ENCODE data around the gene CXCL11.
"Not testable (repeated sequence)": the region's sequence is repeated elsewhere in the genome, so short reads cannot be mapped to it uniquely, and the experiment has no call there.

The CXCL11 gene

DNA sequence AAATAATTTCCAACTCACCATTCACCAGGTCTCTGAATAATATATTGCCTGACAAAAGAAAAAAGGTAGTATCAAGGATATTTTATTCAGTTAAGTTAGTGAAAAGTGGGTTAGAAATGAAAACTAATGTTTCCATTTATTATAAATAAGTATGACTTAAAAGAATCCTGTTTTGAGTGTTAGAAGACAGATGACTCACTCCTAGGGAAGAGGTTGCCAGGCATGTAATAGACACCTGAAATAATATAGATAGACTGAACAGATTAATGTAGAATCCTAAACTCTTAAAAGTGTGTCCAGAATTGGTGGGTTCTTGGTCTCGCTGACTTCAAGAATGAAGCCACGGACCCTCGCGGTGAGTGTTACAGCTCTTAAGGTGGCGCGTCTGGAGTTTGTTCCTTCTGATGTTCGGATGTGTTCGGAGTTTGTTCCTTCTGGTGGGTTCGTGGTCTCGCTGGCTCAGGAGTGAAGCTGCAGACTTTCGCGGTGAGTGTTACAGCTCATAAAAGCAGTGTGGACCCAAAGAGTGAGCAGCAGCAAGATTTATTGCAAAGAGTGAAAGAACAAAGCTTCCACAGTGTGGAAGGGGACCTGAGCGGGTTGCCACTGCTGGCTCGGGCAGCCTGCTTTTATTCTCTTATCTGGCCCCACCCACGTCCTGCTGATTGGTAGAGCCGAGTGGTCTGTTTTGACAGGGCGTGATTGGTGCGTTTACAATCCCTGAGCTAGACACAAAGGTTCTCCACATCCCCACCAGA is 6.5 kb upstream of the CXCL11 start:
- not testable (repeated sequence) for DNase-seq

DNA sequence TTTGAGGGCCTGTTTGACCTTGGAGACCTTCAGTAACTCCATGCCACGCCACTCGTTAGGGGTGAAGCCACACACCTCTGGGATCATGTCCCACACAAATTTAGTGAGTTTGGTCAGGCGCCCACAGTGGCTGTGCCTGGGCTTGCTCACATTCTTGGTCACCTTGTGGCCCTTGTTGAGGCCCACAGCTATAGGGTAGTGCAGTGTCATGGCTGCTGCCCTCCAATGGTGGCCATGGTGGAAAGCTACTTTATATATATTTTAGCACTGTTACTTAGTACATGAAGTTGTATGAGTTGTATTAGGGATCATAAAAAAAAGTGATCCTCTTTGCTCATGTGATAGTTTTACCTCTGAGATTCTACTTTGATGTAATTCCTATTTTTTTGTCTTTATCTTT is 985 bp upstream of the CXCL11 start:
- no peak for DNase-seq

DNA sequence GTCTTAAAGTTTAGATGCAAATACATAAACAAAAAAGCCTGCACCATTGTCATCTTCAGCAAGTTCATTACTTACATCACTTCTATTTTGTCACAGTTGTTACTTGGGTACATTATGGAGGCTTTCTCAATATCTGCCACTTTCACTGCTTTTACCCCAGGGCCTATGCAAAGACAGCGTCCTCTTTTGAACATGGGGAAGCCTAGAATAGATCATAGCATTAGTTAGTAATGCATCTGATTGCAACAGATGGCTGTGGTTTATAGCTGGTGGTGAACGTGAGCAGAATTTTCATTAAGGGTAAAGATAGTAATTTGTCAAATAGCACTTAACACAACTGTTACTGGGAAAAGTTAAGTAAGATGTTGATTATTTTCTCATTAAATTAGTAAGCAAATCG is 729 bp downstream of the CXCL11 start:
- no peak for DNase-seq

DNA sequence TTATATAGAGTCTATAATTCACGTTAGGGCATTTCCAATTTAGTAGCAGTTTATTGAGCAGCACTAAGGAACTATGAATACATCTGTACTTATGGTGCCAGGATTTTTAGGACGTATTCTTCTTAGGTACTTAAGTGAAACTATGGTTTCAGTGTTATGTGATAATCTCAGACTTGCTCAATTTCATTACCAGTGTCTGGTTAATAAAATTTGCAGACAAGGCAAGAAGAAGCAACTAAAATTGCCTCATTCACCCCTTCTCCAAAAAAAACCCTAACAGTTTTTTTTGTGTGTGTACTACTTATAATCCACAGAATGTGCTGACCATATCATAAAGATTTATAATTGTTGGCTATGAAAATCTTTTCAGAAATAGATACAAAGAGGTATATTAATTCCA is 6.6 kb downstream of the CXCL11 start:
- DNase-seq: no peak

DNA sequence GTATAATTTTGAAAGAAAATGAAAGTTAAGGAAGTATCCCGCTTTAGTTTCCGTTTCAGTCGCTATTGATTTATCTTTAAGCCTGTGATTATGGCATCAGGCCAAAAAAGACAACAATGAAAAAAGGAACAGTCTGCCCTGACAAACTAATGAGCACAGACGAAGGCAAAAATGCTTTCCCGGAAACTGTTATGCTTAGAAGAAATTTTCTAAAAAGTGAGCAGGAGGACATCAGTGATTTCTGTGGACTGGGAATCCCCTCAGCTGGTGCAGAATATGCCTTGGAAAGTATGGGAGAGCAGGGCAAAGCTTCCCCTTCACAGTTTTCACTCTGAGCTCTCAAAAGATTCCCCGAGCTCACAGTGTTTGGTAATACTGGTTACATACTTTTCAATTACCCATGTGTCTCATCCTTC is 7.5 kb downstream of the CXCL11 start:
- DNase-seq: no peak

DNA sequence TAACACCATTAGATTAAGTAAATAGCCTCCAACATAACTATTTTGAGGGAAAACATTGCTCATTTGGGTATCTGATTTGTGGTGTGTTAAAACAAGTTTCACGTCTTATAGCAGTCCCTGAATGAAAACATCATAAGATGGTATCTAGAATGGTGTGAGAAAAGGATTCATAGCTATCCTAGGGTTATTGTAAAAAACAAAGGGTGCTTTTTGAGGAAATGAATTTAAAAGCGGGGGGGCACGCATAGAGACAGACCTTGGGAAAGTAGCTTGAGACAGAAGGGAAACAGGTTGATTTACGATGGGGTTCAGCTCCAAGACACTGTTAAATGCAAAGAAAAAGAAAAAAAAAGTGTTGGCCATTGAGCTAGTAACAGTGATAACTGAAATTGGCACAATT is 11.8 kb downstream of the CXCL11 start:
- no peak for DNase-seq

DNA sequence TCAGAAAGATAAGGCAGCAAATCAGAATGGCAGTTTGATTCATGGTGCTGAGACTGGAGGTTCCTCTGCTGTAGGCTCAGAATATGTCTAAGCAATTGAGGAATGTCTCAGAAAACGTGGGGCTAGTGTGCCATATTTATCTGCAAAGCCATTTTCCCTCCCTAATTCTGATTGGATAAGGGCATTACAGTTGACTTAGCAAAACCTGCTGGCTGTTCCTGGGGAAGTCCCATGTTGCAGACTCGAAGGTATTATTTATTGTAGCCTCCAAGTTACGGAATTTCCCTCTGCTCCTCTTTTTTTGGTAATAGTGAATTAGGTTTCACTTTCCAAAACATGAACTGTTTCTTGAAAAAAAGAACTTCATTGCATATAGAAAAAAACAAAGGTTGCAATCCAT is 12.5 kb downstream of the CXCL11 start, which contains the start of gene CXCL10:
TSS of gene CXCL10 (minus strand) at position 109 of the 400 bp plus-strand sequence. CDS start at position 43, 66 bp downstream.
- no peak for DNase-seq

DNA sequence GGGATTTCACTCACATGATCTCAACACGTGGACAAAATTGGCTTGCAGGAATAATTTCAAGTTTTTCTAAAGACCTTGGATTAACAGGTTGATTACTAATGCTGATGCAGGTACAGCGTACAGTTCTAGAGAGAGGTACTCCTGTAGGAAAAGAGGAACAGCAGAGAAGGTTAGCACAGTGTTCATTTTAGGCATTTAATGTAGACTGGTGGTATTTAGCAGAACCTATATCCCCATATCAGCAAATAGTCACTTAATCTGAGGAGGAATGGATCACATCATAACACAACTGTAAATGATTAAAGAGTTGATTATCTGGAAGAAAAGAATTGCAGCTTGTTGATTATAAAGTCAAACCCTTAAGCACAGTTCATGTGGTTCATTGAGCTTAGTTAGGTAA is 13.2 kb downstream of the CXCL11 start:
- no peak for DNase-seq

DNA sequence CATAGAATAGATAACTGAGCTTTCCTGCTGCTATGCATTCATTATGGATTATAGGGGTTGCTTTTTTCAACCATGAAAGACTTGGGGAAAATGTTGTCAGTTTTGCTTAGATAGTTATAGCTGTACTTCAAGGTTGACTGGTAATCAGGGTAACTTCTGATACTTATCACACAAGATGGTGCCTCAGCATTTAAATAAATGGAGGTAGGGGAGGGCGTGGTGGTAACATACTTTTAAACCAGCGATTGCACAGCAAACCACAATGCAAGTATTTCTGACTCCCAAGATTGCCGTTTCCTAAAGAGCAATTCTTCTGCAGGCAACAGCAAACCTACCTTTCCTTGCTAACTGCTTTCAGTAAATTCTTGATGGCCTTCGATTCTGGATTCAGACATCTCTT is 13.8 kb downstream of the CXCL11 start:
- no peak for DNase-seq

DNA sequence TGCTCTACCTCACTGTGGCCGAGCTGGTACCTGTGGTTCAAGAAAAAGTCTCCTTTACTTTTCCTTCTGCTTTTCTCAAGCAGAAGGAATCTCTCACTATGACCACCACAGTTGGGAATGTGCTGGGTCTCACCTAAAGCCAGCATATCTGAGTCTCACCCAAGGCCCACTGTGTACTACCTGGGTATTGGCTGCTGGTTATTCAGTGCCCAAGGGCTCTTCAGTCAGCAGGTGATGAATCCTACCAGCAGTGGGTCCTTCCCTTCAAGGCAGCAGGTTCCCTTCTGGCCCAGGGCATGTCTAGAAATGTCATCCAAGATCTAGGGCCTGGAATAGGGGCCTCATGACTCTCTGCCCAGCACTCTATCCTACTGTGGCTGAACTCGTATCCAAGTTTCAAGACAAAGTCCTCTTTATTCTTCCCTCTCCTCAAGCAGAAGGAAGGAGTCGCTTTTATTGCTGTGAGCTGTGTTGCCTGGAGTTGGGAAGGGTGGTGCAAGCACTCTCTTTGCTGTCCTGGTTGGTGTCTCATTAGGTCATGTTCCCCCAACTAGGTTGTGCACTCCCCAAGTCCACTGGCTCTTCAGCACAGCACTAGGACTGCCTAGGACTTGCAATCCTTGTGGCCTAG is 18.7 kb downstream of the CXCL11 start:
- DNase-seq: no peak

DNA sequence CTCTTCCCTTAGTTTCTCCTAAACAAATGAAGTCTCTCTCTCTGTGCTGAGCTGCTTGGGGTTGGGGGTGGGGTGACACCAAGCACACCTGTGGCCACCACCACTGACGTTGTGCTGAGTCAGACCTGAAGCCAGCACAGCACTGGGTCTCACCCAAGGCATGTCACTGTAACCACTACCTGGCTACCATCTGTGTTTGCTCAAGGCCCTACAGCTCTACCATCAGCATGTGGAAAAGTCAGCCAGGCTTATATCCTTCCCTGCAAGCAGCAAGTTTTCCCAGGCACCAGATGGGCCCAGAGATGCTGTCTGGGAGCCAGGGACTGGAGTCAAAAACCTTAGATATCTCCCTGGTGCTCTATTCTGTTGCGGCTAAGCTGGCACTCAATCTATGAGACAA is 19.5 kb downstream of the CXCL11 start:
- DNase-seq: no peak

DNA sequence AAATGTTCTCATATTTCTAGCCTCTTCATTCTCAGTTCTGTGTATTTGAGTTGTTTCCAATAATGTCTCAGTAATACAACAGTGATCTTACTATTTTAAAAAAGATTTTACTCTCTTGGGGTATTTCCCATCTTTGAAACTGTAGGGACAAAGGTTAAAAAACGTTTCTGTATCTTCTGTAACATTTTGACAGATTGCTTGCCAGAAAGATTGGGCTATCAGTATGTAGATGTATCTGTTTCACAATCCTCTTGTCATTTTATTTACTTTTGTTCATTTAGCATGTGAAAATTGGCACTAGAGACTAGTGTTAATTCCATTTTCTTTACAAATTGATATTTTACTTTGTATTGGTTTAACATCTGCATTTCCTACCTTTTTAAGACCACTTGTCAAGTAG is 22.3 kb downstream of the CXCL11 start:
- no peak for DNase-seq

DNA sequence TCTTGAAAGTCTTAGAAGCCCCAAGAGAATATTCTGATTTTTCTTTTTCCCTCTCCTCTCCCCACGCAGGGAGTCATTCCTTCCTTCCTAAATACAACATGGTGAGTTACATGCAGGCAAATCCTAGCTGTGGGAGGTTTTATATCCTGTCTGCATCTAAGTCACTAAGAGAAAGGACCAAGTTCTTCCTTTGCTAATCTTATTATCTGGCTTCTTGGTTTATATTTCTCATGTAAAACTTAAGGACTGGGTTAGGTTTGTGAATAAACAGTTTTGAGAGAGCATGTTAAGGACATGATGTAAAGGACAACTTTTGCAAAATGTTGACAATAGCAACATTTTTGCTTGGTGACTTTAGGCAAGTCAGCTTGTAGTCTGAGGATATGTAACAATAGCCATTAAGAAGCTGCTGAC is 23.5 kb downstream of the CXCL11 start:
- DNase-seq: no peak

DNA sequence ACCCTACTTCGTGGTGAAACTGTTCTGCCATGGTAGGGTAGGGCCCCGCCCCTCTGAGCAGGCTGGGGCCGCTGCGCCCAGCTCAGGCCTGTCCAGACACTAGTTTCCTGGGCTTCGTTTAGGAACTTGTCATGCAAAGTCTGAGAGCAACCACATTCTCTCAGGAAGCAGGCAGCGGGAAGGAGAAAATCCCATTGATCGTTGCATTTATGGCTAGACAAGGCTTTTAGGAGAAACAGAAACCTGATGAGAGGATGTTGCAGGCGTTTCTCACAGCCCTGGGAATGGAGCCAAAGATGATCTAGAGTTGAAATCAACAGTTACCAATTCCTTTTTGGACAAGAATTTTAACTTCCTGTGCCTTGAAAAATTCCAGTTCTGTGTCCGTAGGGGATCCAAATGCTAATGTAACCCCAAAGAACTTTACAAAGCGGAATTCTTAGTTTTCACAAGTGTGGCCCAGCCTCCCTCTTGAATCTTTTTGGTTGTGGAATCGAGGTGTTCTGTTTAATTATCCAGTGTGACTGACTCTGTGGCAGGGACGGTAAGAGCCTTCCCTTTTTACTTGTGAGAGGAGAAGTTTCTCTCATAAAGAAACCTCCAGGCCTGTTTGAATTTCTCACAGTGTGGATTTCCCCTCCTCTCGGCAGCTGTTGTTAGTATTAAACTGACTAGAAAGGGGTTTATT is 24.0 kb downstream of the CXCL11 start:
- DNase-seq: no peak

DNA sequence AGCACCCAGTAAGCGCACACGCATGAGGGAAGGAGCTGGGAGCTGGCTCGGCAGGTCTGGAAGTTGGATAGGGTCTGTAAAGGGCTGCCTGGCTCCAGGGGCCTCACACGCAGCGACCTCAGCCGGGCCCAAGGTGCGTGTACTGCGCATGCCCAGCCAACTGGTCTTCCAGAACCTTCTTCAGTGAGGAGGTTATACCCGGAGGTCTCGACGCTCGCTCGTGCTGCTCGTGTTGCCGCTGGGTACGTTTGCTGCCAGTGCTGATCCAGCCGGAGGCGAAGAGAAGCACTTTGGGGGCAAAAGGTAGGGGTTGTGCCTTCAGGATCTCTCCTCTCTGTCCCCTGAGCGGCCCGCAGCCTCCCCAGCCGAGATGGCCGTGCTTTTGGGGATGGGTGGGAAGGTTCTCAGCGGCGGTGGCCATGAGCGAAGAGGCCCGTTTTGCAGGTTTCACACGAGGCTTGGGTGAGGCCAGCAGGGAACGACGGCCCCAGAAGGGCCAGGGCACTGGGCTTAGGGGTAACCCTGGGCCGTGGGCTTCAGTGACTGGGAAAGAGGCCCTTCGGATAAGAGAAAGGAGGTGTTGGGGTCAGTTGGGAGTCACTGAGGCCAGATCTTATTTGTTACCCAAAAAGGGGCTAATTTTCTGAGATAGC is 24.7 kb downstream of the CXCL11 start:
- DNase-seq: no peak

DNA sequence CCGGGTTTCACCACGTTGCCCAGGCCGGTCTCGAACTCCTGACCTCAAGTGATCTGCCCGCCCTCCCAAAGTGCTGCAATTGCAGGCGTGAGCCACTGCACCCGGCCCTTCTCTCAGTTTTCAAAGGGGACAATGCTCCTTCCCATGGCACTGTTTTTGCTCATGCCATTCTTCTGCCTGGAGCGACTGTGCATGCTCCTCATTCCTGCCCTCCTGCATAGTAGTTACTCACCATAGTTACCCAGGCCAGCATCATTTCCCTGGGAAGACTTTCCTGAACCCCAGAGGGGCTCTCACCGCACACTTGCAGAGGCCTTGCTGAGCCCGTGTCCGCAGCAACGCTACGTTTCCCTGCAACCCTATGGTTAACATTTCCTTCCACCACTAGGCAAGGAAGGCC is 25.3 kb downstream of the CXCL11 start:
- no peak for DNase-seq

DNA sequence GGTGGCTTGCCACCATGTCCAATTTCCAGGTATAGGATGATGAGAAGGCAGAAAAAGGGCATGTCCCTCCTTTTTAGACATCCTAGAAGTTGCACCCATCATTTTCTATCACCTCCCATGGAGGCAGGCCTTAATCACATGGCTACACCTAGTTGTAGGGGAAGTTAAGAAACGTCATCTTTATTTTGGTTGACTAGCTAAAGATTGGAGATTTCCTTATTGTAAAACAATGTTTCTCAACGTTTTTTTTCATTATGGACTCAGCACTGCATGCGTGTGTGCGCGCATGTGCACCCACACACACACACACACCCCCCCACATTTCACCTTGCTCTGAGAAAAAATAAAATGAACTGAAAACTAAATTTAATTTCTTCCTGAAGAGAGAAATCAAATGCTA is 26.6 kb downstream of the CXCL11 start:
- DNase-seq: no peak

DNA sequence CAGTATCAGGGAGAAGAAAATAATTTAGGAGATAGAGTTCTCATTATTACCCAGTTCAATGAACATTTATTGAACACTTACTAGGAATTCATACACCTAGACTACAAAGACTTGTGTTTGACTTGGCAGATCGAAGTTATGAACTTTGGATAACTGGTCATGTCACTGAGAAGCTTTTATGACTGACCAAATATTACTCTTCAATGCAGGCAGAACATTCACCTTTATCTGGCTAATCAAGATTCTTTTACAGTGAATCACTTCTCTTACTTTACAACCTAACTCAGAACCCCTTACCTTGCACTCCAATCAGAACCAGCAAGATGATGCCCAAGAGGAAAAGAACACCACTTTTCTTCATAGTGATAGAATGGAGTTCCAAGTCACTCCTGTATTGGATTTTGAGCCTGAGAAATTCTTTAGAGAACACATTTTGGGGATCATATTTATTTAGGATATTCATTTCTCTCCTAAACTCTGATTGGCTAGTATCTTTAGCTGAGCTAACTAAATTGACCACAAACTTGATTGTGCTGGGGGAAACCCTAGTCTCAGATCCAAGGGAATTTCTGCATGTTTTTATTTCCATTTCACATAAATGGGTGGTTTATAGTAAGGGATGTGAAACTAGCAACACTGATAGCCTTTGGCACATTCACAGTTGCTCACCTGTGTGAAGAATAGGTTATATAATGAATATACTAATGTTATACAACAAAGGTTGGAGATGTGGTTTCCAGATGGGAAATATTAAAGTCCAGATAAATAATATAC is 28.6 kb downstream of the CXCL11 start, which contains the start of gene CXCL9:
TSS of gene CXCL9 (minus strand) at position 421 of the 774 bp plus-strand sequence. CDS start at position 361, 60 bp downstream.
- no peak for DNase-seq

DNA sequence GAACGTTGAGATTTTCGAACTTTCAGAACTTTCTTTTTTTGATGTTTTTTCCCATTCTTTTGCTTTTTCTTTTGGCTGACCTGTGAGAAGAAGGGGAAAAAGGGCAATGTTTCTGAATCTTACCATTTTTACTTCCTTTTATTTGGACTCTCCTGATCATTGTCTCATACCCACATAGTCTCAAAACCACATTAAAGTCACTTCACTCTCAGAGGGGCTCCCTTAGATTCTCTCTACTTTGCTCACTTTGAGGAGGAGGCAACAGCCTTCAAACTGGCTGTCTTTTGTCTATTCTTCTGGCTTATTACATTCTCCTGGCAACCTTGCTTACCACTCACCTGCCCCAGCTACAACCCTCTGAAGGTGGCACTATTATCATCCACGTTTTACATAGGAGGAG is 32.2 kb downstream of the CXCL11 start:
- no peak for DNase-seq

DNA sequence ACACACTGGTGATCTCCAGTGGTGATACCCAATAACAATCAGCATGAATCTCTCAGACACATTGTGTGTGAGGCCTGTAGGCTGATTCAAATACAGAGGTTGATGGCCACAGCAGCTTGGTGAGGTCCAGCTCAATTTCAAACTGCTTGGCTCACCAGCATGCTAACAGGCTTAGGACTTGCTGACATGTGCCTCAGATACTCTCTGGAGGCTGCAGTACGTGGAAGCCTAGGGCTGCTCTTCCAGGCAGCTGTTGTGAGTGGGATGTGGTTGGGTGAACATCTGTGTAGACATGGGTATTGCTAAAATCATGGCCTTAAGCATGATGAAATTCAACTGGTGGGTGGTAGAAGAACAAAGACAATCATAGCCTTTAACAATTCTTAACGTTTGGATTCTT is 32.8 kb downstream of the CXCL11 start:
- no peak for DNase-seq

DNA sequence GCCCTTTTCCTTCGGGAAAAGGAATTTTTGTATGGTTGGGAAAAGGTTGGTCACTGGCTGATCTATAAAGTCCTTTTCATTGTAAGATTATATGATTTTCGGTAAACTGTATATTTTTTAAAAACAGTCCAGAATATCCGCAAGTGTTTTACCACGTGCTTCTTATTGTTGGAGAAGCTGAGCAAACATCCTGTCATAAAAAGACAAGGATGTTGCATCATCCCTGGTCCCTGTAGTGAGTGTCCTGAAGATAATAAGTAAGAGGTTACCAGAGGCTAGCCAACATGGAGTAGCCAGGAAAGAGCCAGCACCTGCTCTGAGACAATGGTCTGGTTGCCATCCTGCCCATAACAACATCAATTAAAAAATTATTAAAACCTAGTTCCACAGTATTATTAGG is 33.7 kb downstream of the CXCL11 start:
- no peak for DNase-seq

DNA sequence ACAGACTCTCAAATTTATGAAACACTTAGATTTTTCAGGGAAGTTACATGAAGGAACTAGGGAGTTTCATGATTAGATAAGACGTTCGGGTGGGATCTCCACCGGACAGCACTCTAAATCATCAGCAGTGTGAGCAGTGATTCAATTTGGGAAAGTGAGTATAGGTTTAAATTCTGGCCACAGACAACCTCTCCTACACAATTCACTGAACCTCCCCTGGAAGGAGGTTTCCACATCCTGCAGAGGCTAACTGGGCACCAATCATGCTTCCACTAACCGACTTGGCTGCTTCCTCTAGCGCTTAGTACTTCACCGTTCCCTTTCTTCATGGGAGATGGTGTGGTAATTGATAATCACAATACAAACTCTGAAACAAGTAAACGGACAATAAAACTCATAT is 34.2 kb downstream of the CXCL11 start:
- DNase-seq: no peak

DNA sequence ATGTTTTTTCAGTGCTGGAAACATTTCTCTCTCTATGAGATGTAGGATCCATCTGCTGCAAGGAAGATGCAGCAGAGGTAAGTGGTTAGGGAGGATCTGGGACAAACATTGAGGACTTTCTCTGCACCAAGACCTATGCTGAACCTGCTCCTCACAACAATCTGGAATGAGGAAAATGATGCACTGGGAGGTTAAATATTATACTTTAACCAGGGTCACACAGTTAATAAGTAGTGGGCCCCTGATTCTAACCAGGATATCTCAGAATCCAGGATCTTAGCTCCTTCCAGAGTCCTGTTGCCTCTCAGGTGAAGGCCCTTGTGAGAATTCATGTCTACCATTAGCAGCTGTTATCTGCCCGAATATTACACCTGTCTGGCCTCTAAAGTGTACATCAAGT is 35.6 kb downstream of the CXCL11 start:
- DNase-seq: no peak

Data from NCI-H1048 (cell line).